ENCODE data around the gene PNMA6A. TPM values are rescaled to one million over a fixed set of nuclear protein-coding genes. Genes with fewer than 3 reads are reported as not detected.

The PNMA6A gene
- total and polyA plus RNA-seq, 2 of the 13 experiments (the other 11 are each of a cell fraction or from before 2014, with no cell fraction given), result 0.11 to 0.66 TPM

DNA sequence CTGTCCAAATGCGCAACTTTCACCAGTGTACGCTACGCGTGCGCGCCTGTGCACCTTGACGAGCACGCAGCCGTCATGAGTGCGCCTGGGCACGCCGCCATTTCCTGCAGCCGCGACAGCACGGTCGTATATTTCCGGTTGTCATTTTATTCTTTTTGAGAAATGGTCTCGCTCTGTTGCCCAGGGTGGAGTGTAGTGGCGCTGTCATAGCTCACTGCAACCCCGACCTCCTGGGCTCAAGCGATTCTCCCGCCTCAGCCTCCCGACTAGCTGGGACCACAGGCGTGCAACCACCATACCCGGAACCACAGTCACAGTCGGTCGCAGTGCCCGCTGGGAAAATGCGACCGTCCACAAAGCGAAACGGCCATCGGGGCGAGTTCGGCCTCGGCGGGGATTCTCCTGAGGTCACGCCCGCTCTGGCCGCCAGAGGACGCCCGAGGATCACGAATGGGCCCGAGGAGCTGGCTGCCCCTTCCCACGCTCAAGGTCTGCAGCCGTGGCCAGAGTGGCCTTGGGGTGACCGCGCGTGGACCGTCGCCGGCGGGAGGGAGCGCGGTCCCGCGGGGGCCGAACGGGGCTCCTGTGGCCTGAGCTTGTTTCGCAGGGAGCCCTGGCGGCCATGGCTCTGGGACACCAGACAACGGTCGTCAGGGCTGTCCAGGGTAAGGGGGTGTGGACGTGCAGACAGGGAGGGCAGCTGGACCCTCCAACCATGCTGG is 39.7 kb upstream of the PNMA6A start (continued):
- TF ChIP-seq ZNF563 (CRISPR knock-in tag; IDR thresholded peaks at IDR 0.05) (no peak), ZNF264 (CRISPR knock-in tag; IDR thresholded peaks at IDR 0.05) (no peak), SYNCRIP (IDR thresholded peaks at IDR 0.05; ENCODE audit: insufficient read depth, low read depth, low read length) (no peak), SMYD3 (CRISPR knock-in tag; IDR thresholded peaks at IDR 0.05) (no peak), ZSCAN31 (CRISPR knock-in tag; IDR thresholded peaks at IDR 0.05; ENCODE audit: low read depth) (no peak), SIN3B (IDR thresholded peaks at IDR 0.05; ENCODE audit: low read length) (no peak), RBM39 (IDR thresholded peaks at IDR 0.05; ENCODE audit: low read depth, low read length, poor library complexity, severe bottlenecking) (no peak), ZNF619 (CRISPR knock-in tag; IDR thresholded peaks at IDR 0.05) (no peak), BORCS8-MEF2B (CRISPR knock-in tag; IDR thresholded peaks at IDR 0.05) (no peak), ARHGAP35 (CRISPR knock-in tag; IDR thresholded peaks at IDR 0.05; ENCODE audit: borderline replicate concordance) (no peak), RAD51 (IDR thresholded peaks at IDR 0.05; ENCODE audit: borderline replicate concordance) (no peak), KLF11 (CRISPR knock-in tag; IDR thresholded peaks at IDR 0.05) (no peak), CBX2 (IDR thresholded peaks at IDR 0.05; ENCODE audit: low read depth, low read length) (no peak), CBX2 (CRISPR knock-in tag; IDR thresholded peaks at IDR 0.05; ENCODE audit: low read depth) (no peak), ZNF724P (CRISPR knock-in tag; IDR thresholded peaks at IDR 0.05; ENCODE audit: borderline replicate concordance) (no peak), SAP130 (CRISPR knock-in tag; IDR thresholded peaks at IDR 0.05; ENCODE audit: low read depth) (no peak), HOXA7 (CRISPR knock-in tag; IDR thresholded peaks at IDR 0.05) (no peak), SMAD3 (CRISPR knock-in tag; IDR thresholded peaks at IDR 0.05) (no peak), JUND (CRISPR knock-in tag; IDR thresholded peaks at IDR 0.05) (no peak), ZKSCAN1 (IDR thresholded peaks at IDR 0.05; ENCODE audit: low read length) (no peak), YY1 (IDR thresholded peaks at IDR 0.05; ENCODE audit: insufficient read depth, insufficient replicate concordance, low read depth, low read length) (peak; percentile 54), TRIM24 (CRISPR knock-in tag; IDR thresholded peaks at IDR 0.05) (no peak), CEBPB (IDR thresholded peaks at IDR 0.05; ENCODE audit: borderline replicate concordance, low read depth, low read length) (no peak), ZNF83 (CRISPR knock-in tag; IDR thresholded peaks at IDR 0.05; ENCODE audit: borderline replicate concordance) (no peak), ZMYM4 (CRISPR knock-in tag; IDR thresholded peaks at IDR 0.05) (peak; percentile 23; the same call in 1 of the 2 replicates), KLF9 (CRISPR knock-in tag; IDR thresholded peaks at IDR 0.05; ENCODE audit: low read depth) (no peak), KDM2A (CRISPR knock-in tag; IDR thresholded peaks at IDR 0.05; ENCODE audit: borderline replicate concordance, low read depth) (peak; percentile 26; the same call in 1 of the 2 replicates)
- TF ChIP-seq, protein P1, sequence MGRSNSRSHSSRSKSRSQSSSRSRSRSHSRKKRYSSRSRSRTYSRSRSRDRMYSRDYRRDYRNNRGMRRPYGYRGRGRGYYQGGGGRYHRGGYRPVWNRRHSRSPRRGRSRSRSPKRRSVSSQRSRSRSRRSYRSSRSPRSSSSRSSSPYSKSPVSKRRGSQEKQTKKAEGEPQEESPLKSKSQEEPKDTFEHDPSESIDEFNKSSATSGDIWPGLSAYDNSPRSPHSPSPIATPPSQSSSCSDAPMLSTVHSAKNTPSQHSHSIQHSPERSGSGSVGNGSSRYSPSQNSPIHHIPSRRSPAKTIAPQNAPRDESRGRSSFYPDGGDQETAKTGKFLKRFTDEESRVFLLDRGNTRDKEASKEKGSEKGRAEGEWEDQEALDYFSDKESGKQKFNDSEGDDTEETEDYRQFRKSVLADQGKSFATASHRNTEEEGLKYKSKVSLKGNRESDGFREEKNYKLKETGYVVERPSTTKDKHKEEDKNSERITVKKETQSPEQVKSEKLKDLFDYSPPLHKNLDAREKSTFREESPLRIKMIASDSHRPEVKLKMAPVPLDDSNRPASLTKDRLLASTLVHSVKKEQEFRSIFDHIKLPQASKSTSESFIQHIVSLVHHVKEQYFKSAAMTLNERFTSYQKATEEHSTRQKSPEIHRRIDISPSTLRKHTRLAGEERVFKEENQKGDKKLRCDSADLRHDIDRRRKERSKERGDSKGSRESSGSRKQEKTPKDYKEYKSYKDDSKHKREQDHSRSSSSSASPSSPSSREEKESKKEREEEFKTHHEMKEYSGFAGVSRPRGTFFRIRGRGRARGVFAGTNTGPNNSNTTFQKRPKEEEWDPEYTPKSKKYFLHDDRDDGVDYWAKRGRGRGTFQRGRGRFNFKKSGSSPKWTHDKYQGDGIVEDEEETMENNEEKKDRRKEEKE (IDR thresholded peaks at IDR 0.05), result no peak
- TF ChIP-seq, protein P2, sequence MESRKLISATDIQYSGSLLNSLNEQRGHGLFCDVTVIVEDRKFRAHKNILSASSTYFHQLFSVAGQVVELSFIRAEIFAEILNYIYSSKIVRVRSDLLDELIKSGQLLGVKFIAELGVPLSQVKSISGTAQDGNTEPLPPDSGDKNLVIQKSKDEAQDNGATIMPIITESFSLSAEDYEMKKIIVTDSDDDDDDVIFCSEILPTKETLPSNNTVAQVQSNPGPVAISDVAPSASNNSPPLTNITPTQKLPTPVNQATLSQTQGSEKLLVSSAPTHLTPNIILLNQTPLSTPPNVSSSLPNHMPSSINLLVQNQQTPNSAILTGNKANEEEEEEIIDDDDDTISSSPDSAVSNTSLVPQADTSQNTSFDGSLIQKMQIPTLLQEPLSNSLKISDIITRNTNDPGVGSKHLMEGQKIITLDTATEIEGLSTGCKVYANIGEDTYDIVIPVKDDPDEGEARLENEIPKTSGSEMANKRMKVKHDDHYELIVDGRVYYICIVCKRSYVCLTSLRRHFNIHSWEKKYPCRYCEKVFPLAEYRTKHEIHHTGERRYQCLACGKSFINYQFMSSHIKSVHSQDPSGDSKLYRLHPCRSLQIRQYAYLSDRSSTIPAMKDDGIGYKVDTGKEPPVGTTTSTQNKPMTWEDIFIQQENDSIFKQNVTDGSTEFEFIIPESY (CRISPR knock-in tag; IDR thresholded peaks at IDR 0.05), result 0 out of 2 replicates have a peak, but pooled peaks have one; percentile 6
